HG02885 (cell line): ENCODE measurements around the gene DCTN3.
"Not testable (repeated sequence)": the region's sequence is repeated elsewhere in the genome, so short reads cannot be mapped to it uniquely, and the experiment has no call there.

Experiments
- ATAC-seq: cut with Tn5 transposase; IDR thresholded peaks from one replicate; pipeline ENCODE4 v1.9.1; 2021; ENCODE audit warnings: mild to moderate bottlenecking; ENCODE audit not compliant: unreplicated experiment, poor library complexity

DCTN3 gene

GRCh38 chr9:34647651-34648050 lies 27.4 kb upstream of the DCTN3 start:
- no peak for ATAC-seq

- no peak for ATAC-seq
These were observed 26.7 kb upstream of the DCTN3 start for GRCh38 chr9:34647084-34647403.

- ATAC-seq = peak; percentile 91
These were observed 26.2 kb upstream of the DCTN3 start, which contains the start of gene GALT for GRCh38 chr9:34646211-34647083. GALT (plus strand) TSS chr9:34646675; CDS start chr9:34646705, 30 bp downstream.

- no peak for ATAC-seq
These were observed 24.5 kb upstream of the DCTN3 start for GRCh38 chr9:34644766-34645314.

- ATAC-seq = no peak
These were observed 22.4 kb upstream of the DCTN3 start for GRCh38 chr9:34642679-34643078.

GRCh38 chr9:34639322-34639721 lies 19.0 kb upstream of the DCTN3 start:
- not testable (repeated sequence) for ATAC-seq

- no peak for ATAC-seq
These were observed 17.8 kb upstream of the DCTN3 start for GRCh38 chr9:34638138-34638445.

GRCh38 chr9:34637356-34638137 lies 17.3 kb upstream of the DCTN3 start, which contains the start of gene SIGMAR1:
SIGMAR1 (minus strand) TSS chr9:34637787; CDS start chr9:34637697, 90 bp downstream.
- ATAC-seq = peak; percentile 91

GRCh38 chr9:34636791-34637355 lies 16.6 kb upstream of the DCTN3 start:
- ATAC-seq = no peak

- no peak for ATAC-seq
These were observed 15.3 kb upstream of the DCTN3 start for GRCh38 chr9:34635556-34635955.

- no peak for ATAC-seq
These were observed 14.4 kb upstream of the DCTN3 start for GRCh38 chr9:34634551-34635248.

- ATAC-seq = peak; percentile 42
These were observed 13.7 kb upstream of the DCTN3 start for GRCh38 chr9:34633851-34634550.

- ATAC-seq = no peak
These were observed 12.9 kb upstream of the DCTN3 start for GRCh38 chr9:34633166-34633565.

GRCh38 chr9:34630402-34631154 lies 10.3 kb upstream of the DCTN3 start:
- ATAC-seq = no peak

GRCh38 chr9:34629491-34629808 lies 9.2 kb upstream of the DCTN3 start:
- no peak for ATAC-seq

- peak; percentile 66 for ATAC-seq
These were observed 8.6 kb upstream of the DCTN3 start, which contains the start of gene ARID3C for GRCh38 chr9:34628656-34629490. ARID3C (minus strand) TSS chr9:34629066; CDS start chr9:34628014, 1,052 bp downstream.

GRCh38 chr9:34627716-34628655 lies 7.7 kb upstream of the DCTN3 start:
- ATAC-seq = no peak
